Activated T-helper 2 cell treated with anti-CD3 and anti-CD28 coated beads, Interferon-gamma antibody, Interleukin-2, Interleukin-4, amounts not matched to agents 10 μg/mL and 5 μg/mL and 100 μg/mL, durations not matched to agents 14 hours and 24 hours and 36 hours (primary cell): ENCODE measurements around the gene CCDC124. TPM values are rescaled to one million over a fixed set of nuclear protein-coding genes. Genes with fewer than 3 reads are reported as not detected.

ENCODE experiments used
- DNase-seq: peaks from one replicate; pipeline ENCODE4 v3.0.0; 2021; ENCODE audit warnings: low spot score
- H3K27ac Mint-ChIP-seq: one replicate; pipeline ENCODE4 v1.8.0; 2021; ENCODE audit warnings: mixed read lengths
- H3K27me3 Mint-ChIP-seq: one replicate; pipeline ENCODE4 v1.8.0; 2021; ENCODE audit warnings: low read depth, mixed read lengths
- H3K36me3 Mint-ChIP-seq: one replicate; pipeline ENCODE4 v1.8.0; 2021; ENCODE audit warnings: low read depth, mixed read lengths
- H3K4me1 Mint-ChIP-seq: one replicate; pipeline ENCODE4 v1.8.0; 2021; ENCODE audit warnings: low read depth, mixed read lengths
- H3K4me3 Mint-ChIP-seq: one replicate; pipeline ENCODE4 v1.8.0; 2021; ENCODE audit warnings: low read depth, mild to moderate bottlenecking, moderate library complexity, mixed read lengths
- H3K9me3 Mint-ChIP-seq: one replicate; pipeline ENCODE4 v1.8.0; 2021; ENCODE audit warnings: mixed read lengths
- intact Hi-C: fragments of 100-400 bp; cut with micrococcal nuclease; formaldehyde crosslinking; loops from one replicate; pipeline ENCODE4 v1.15.1; 2023
- total RNA-seq: library from RNA; stranded (reverse); gene quantifications from 2 replicates; pipeline ENCODE4 v1.2.3, GENCODE V29; 2022

The CCDC124 gene
- total RNA-seq, 1 donor from 2014 or later = 123 TPM

- H3K4me3 Mint-ChIP-seq = no peak overlapping the region
- intact Hi-C loops = no loop called here
- peaks cover 26% of the 10 kb centered on the region for H3K36me3 Mint-ChIP-seq
- no peak for DNase-seq
- peaks cover 6% of the 10 kb centered on the region for H3K4me1 Mint-ChIP-seq
- no peaks in the 10 kb centered on the region for H3K27me3 Mint-ChIP-seq
- H3K9me3 Mint-ChIP-seq = no peaks in the 10 kb centered on the region
- no peak overlapping the region for H3K27ac Mint-ChIP-seq
These were observed 9.4 kb downstream of the CCDC124 start for GRCh38 chr19:17942181-17942580.

GRCh38 chr19:17942582-17943273, 9.9 kb downstream of the CCDC124 start:
- Mint-ChIP-seq H3K27ac (no peak overlapping the region), H3K9me3 (no peaks in the 10 kb centered on the region), H3K36me3 (peaks cover 22% of the 10 kb centered on the region), H3K4me3 (no peak overlapping the region), H3K4me1 (peaks cover 10% of the 10 kb centered on the region), H3K27me3 (no peaks in the 10 kb centered on the region)
- intact Hi-C loops = no loop called here
- no peak for DNase-seq

- Mint-ChIP-seq H3K27me3 (no peaks in the 10 kb centered on the region), H3K9me3 (no peaks in the 10 kb centered on the region), H3K36me3 (peaks cover 16% of the 10 kb centered on the region), H3K4me3 (no peak overlapping the region), H3K4me1 (peaks cover 11% of the 10 kb centered on the region), H3K27ac (no peak overlapping the region)
- intact Hi-C loops = no loop called here
- DNase-seq = no peak
These were observed 10.7 kb downstream of the CCDC124 start for GRCh38 chr19:17943274-17944221.

GRCh38 chr19:17944301-17944700, 11.5 kb downstream of the CCDC124 start:
- Mint-ChIP-seq H3K27ac (no peak overlapping the region), H3K9me3 (no peaks in the 10 kb centered on the region)
- intact Hi-C loops = no loop called here

GRCh38 chr19:17946965-17947784, 14.4 kb downstream of the CCDC124 start:
- Mint-ChIP-seq H3K36me3 (peaks cover 6% of the 10 kb centered on the region), H3K27ac (peak overlapping the region; percentile 89), H3K9me3 (no peaks in the 10 kb centered on the region), H3K4me1 (peaks cover 32% of the 10 kb centered on the region), H3K4me3 (peak overlapping the region; percentile 80), H3K27me3 (peaks cover 28% of the 10 kb centered on the region)
- DNase-seq = no peak
- intact Hi-C loops = loop anchor here (2.0 to 5.0 kb wide), 3 partner anchors 14 to 205 kb away; partner anchors contain the start of genes CCDC124 and PIK3R2

More at GRCh38 chr19:17944301-17944700, 11.5 kb downstream of the CCDC124 start:
- no peak for DNase-seq
- H3K27me3 Mint-ChIP-seq = peaks cover 5% of the 10 kb centered on the region
- H3K4me1 Mint-ChIP-seq = peaks cover 15% of the 10 kb centered on the region
- H3K36me3 Mint-ChIP-seq = peaks cover 12% of the 10 kb centered on the region
- H3K4me3 Mint-ChIP-seq = no peak overlapping the region

DNA sequence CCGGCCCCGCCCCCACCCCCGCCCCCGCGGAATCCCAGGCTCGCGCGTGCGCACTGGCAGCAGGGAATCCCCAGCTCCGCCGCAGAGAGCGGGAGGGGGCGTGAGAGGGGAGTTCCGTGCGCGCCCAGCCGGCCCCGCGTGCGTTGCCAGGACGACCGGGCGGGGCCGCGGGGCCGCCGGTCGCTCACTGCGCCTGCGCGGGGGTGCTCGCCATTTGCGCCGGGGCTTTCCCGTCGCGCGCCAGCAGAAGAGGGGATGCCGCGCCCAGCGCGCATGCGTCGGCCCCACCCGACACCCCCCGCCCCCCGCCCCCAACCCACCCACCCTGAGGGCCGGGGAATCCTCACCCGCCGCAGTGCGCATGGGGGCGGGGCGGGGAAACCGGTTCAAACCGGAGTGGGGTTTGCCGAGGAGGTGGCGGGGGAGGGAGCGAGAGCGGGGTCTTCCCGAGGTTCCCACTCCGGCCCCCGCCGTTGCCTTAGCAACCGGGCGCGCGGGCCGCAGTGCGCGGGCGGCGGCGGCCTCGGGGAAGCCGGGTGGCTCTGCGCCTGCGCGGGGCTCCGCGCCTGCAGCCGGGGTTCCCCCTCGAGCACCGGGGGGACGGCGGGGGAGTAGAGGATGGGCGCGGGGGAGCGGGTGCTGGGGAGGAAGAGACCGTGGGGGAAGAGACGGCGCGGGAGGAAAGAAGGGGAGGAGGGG, 15.1 kb downstream of the CCDC124 start:
- DNase-seq = peak; percentile 94
- H3K36me3 Mint-ChIP-seq = peaks cover 3% of the 10 kb centered on the region
- peaks cover 32% of the 10 kb centered on the region for H3K4me1 Mint-ChIP-seq
- intact Hi-C loops = loop anchor here (2.0 to 5.0 kb wide), 3 partner anchors 15 to 204 kb away; partner anchors contain the start of genes CCDC124 and PIK3R2
- no peak overlapping the region for H3K27ac Mint-ChIP-seq
- peaks cover 34% of the 10 kb centered on the region for H3K27me3 Mint-ChIP-seq
- H3K9me3 Mint-ChIP-seq = no peaks in the 10 kb centered on the region
- H3K4me3 Mint-ChIP-seq = peak overlapping the region; percentile 75

GRCh38 chr19:17948514-17948900, 15.7 kb downstream of the CCDC124 start:
- Mint-ChIP-seq H3K4me3 (peak overlapping the region; percentile 75), H3K4me1 (peaks cover 32% of the 10 kb centered on the region), H3K27me3 (peaks cover 39% of the 10 kb centered on the region), H3K27ac (no peak overlapping the region), H3K9me3 (no peaks in the 10 kb centered on the region), H3K36me3 (peaks cover 3% of the 10 kb centered on the region)
- intact Hi-C loops = loop anchor here (5.0 kb wide), 1 partner anchor 204 kb away; the partner anchor contains the start of gene PIK3R2
- no peak for DNase-seq

DNA sequence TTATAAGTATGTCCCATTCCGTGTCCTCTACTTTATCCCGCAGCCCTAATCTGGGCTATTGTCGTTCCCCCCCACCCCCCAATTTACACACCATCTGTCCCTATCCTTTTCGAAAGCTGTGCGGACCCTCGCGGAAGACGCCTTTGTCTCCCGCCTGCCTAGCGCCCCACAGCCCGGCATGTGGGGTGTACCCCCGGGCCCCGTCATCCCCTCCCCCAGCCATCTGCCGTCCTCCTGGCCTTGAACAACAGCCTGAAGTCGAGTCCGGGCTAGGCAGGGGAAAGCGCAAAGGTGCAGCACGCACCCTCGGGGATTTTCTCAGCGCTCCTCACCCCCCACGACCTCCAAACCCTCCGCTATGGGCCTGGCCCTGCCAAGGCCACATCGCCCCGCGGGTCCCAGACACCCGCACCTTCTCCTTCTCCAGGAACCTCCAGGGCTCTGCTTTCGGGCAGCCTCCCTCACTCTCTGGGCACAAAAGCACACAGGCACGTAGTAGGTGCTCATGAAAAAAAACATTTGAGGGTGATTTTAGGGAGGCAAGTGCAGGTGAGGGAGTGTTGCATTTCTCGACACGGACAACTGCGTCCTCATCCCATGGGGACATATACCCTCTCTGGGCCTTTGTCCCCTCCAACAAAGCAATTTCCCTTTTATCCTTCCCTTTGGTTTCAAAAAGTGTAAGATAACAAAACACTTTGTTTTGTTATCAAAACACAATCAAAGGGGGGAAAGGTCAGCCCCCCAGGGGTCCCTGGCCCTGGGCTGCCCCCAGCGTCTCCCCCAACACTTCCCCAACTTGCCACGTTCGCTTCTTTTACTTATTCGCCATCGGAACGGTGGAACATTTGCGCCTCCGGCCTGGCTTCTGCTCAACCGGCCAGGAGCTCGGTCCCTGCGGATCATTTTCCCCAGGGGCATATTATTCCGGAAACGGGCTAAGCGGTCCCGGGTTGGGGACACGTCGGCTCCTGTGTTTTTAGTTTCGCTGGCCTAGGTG, 16.4 kb downstream of the CCDC124 start:
- no peak for DNase-seq
- Mint-ChIP-seq H3K9me3 (no peaks in the 10 kb centered on the region), H3K4me3 (peak overlapping the region; percentile 75), H3K27me3 (peaks cover 45% of the 10 kb centered on the region), H3K27ac (peak overlapping the region; percentile 40), H3K36me3 (peaks cover 2% of the 10 kb centered on the region), H3K4me1 (peaks cover 32% of the 10 kb centered on the region)
- intact Hi-C loops = loop anchor here (5.0 kb wide), 1 partner anchor 203 kb away; the partner anchor contains the start of gene PIK3R2

GRCh38 chr19:17949956-17950309, 17.1 kb downstream of the CCDC124 start:
- H3K9me3 Mint-ChIP-seq = no peaks in the 10 kb centered on the region
- peak overlapping the region; percentile 57 for H3K27ac Mint-ChIP-seq
- H3K4me3 Mint-ChIP-seq = peak overlapping the region; percentile 75
- intact Hi-C loops = loop anchor here (5.0 kb wide), 1 partner anchor 202 kb away; the partner anchor contains the start of gene PIK3R2
- no peaks in the 10 kb centered on the region for H3K36me3 Mint-ChIP-seq
- H3K27me3 Mint-ChIP-seq = peaks cover 49% of the 10 kb centered on the region
- H3K4me1 Mint-ChIP-seq = peaks cover 32% of the 10 kb centered on the region
- DNase-seq = no peak

DNA sequence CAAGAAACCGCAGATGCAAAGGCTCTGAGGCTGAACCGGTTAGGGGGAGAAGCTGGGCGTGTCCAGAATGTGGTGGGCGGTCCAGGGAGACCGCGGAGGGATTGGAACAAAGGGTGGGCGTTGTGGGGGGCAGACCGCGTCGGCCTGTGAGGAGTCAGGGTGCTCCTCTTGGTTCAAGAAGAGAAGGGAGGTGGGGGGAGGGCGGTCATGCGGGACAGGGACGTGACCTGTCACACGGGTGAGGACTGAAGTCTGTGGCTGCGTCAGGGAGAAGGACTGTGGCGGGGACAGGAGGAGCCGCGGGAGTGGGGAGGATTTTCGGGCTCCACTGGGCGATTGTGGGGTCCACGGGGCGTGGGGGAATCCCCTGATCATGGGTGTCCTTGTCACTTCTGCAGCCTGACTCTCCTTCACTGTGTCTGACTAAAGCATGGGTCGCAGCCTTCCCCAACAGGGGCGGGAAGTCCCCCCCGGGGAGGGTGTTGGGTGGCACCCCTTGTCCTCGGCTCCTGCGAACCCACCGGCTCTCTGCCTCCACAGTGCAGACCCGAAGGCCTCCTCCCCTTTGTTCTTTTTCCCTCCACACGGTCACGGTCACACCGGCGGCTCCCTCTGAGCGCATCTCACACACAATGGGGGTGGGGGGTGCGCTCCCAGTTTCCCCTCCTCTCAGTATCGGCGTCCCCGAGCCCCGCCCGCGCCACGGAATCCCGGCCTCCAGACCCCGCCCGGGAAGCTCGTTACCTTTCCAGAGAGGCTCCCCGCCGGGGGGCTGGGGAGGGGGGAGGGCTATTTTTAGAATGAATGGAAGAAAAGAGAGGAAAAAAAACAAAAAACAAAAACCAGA, 17.7 kb downstream of the CCDC124 start:
- Mint-ChIP-seq H3K27ac (peak overlapping the region; percentile 57), H3K4me1 (peaks cover 32% of the 10 kb centered on the region), H3K9me3 (no peaks in the 10 kb centered on the region), H3K36me3 (no peaks in the 10 kb centered on the region), H3K4me3 (peak overlapping the region; percentile 75), H3K27me3 (peaks cover 49% of the 10 kb centered on the region)
- DNase-seq = peak; percentile 20
- intact Hi-C loops = no loop called here
